ENCODE measurements around the gene DMBX1. TPM values are rescaled to one million over a fixed set of nuclear protein-coding genes. Genes with fewer than 3 reads are reported as not detected.
A peak's percentile ranks its signal among the peaks of the same experiment; 100 is the strongest.

DMBX1 gene
- polyA plus RNA-seq, 2 donors = 0.01 TPM; not detected in 1

DNA sequence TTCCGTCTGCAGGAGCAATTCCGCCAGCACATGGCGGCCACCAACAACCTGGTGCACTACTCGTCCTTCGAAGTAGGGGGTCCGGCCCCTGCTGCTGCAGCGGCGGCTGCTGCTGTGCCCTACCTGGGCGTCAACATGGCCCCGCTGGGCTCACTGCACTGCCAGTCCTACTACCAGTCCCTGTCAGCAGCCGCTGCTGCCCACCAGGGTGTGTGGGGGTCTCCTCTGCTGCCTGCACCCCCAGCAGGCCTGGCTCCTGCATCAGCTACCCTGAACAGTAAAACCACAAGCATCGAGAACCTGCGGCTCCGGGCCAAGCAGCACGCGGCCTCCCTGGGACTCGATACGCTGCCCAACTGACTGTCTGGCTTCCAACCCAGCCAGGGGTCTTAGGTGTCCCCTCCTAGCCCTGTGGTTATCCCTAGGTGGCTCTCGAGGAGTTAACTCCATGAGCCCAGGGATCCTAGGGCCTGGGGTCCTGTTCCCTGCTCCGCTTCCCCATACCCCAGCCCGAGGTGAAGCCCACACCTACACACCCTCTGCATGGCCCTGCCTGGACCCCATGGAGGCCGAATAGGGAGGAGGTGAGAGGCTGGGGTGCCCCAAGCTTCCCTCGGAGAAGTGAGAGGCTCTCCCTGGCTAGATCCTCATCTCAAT is 22.6 kb downstream of the DMBX1 start:
- H3K27me3 ChIP-seq (ENCODE audit: control insufficient read depth in 1 of 2, insufficient read depth in 2 of 2, low read length in 2 of 2) = no peaks in the 10 kb centered on the region

GRCh38 chr1:46512792-46513190 is 23.2 kb downstream of the DMBX1 start:
- Histone ChIP-seq H3K27me3 (ENCODE audit: control insufficient read depth in 1 of 2, insufficient read depth in 2 of 2, low read length in 2 of 2) (no peaks in the 10 kb centered on the region), H3K27ac (ENCODE audit: low read depth in 2 of 2, low read length in 1 of 2) (no peak overlapping the region), H3K9me3 (ENCODE audit: control insufficient read depth in 2 of 2, insufficient read depth in 1 of 2, low read depth in 1 of 2, low read length in 1 of 2) (no peaks in the 10 kb centered on the region), H3K4me3 (ENCODE audit: low read depth in 1 of 2, low read length in 2 of 2) (no peak overlapping the region), H3K36me3 (ENCODE audit: control insufficient read depth in 2 of 2, insufficient read depth in 2 of 2, low read length in 1 of 2) (no peaks in the 10 kb centered on the region), H3K4me1 (ENCODE audit: control insufficient read depth in 2 of 2, insufficient read depth in 2 of 2, low read length in 1 of 2) (peaks cover 0 to 3% of the 10 kb centered on the region in 2 donors)
- WGBS, 2 donors = 64 to 73% methylated on average over 6 of the region's 6 CpGs

More for the DNA sequence above, 22.6 kb downstream of the DMBX1 start:
- no peaks in the 10 kb centered on the region for H3K9me3 ChIP-seq (ENCODE audit: control insufficient read depth in 2 of 2, insufficient read depth in 1 of 2, low read depth in 1 of 2, low read length in 1 of 2)
- 87% methylated on average over 23 of the region's 23 CpGs for WGBS, 2 donors
- no peaks in the 10 kb centered on the region for H3K36me3 ChIP-seq (ENCODE audit: control insufficient read depth in 2 of 2, insufficient read depth in 2 of 2, low read length in 1 of 2)
- H3K27ac ChIP-seq (ENCODE audit: low read depth in 2 of 2, low read length in 1 of 2) = no peak overlapping the region
- H3K4me1 ChIP-seq (ENCODE audit: control insufficient read depth in 2 of 2, insufficient read depth in 2 of 2, low read length in 1 of 2) = peaks cover 0 to 2% of the 10 kb centered on the region in 2 donors
- H3K4me3 ChIP-seq (ENCODE audit: low read depth in 1 of 2, low read length in 2 of 2) = no peak overlapping the region

- Histone ChIP-seq H3K36me3 (ENCODE audit: control insufficient read depth in 2 of 2, insufficient read depth in 2 of 2, low read length in 1 of 2) (no peaks in the 10 kb centered on the region), H3K9me3 (ENCODE audit: control insufficient read depth in 2 of 2, insufficient read depth in 1 of 2, low read depth in 1 of 2, low read length in 1 of 2) (no peaks in the 10 kb centered on the region), H3K27ac (ENCODE audit: low read depth in 2 of 2, low read length in 1 of 2) (no peak overlapping the region), H3K4me1 (ENCODE audit: control insufficient read depth in 2 of 2, insufficient read depth in 2 of 2, low read length in 1 of 2) (peaks cover 0 to 3% of the 10 kb centered on the region in 2 donors), H3K4me3 (ENCODE audit: low read depth in 1 of 2, low read length in 2 of 2) (no peak overlapping the region), H3K27me3 (ENCODE audit: control insufficient read depth in 1 of 2, insufficient read depth in 2 of 2, low read length in 2 of 2) (no peaks in the 10 kb centered on the region)
- WGBS, 2 donors = 69 to 73% methylated on average over 5 of the region's 5 CpGs
Observed at GRCh38 chr1:46513536-46513935, 23.9 kb downstream of the DMBX1 start.

DNA sequence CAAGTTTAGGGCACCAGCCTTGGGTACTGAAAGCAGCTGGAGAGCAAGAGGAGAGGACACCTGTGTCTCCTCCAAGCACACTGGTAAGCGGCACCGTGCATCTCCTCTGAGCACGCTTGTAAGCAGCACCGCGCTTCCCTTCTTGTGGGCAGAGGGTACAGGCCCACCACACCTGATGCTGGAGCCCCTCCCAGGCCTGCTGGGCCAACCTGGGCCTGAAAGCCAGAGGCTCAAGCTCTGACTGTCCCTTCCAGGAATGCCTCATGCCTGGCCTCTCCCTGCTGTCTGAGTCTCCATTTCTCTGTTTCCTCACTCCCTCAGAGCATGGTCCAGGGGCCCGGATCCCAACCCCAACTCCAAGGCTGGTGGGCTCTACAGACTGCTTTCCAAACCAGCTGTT is 25.9 kb downstream of the DMBX1 start:
- Histone ChIP-seq H3K9me3 (ENCODE audit: control insufficient read depth in 2 of 2, insufficient read depth in 1 of 2, low read depth in 1 of 2, low read length in 1 of 2) (no peaks in the 10 kb centered on the region), H3K27ac (ENCODE audit: low read depth in 2 of 2, low read length in 1 of 2) (no peak overlapping the region), H3K27me3 (ENCODE audit: control insufficient read depth in 1 of 2, insufficient read depth in 2 of 2, low read length in 2 of 2) (no peaks in the 10 kb centered on the region), H3K4me1 (ENCODE audit: control insufficient read depth in 2 of 2, insufficient read depth in 2 of 2, low read length in 1 of 2) (peaks cover 0 to 3% of the 10 kb centered on the region in 2 donors), H3K4me3 (ENCODE audit: low read depth in 1 of 2, low read length in 2 of 2) (no peak overlapping the region), H3K36me3 (ENCODE audit: control insufficient read depth in 2 of 2, insufficient read depth in 2 of 2, low read length in 1 of 2) (no peaks in the 10 kb centered on the region)
- 93 to 94% methylated on average over 6 of the region's 6 CpGs for WGBS, 2 donors

- peak overlapping the region in 1 of 2 donors; percentile 71 for H3K27ac ChIP-seq (ENCODE audit: low read depth in 2 of 2, low read length in 1 of 2)
- no peak overlapping the region for H3K4me3 ChIP-seq (ENCODE audit: low read depth in 1 of 2, low read length in 2 of 2)
Observed at GRCh38 chr1:46516200-46516950, 26.7 kb downstream of the DMBX1 start.

DNA sequence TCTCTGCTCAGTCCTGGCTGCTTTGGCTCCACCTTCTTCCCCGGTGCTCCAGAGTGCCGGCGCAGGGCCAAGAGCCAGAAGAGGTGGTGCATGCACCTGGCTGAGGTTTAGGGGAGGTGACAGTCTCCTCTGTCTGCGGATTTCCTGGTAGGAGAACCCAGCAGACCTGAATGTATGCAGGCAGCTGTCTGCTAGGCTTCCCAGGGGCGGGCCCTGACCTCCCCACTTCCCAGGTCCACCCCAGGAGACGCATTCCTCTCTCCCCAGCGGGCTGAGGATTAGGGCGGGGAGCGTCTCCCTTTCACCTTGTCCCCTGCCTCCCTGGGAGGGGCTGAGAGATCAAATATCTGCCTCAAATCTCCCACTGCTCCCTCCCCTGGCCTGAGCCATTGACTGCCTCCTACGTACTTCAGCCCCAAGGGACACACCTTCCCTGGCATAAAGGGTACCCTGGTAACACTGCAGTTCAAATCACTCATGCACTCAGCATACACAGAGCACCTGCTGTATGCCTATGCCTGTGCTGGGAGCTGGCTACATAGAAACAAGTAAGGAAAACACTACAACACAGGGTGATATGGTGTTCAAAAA is 27.5 kb downstream of the DMBX1 start:
- Histone ChIP-seq H3K4me3 (ENCODE audit: low read depth in 1 of 2, low read length in 2 of 2) (no peak overlapping the region), H3K27me3 (ENCODE audit: control insufficient read depth in 1 of 2, insufficient read depth in 2 of 2, low read length in 2 of 2) (no peaks in the 10 kb centered on the region), H3K9me3 (ENCODE audit: control insufficient read depth in 2 of 2, insufficient read depth in 1 of 2, low read depth in 1 of 2, low read length in 1 of 2) (no peaks in the 10 kb centered on the region), H3K27ac (ENCODE audit: low read depth in 2 of 2, low read length in 1 of 2) (peak overlapping the region; percentile 59 to 71), H3K4me1 (ENCODE audit: control insufficient read depth in 2 of 2, insufficient read depth in 2 of 2, low read length in 1 of 2) (peaks cover 0 to 5% of the 10 kb centered on the region in 2 donors), H3K36me3 (ENCODE audit: control insufficient read depth in 2 of 2, insufficient read depth in 2 of 2, low read length in 1 of 2) (no peaks in the 10 kb centered on the region)
- 10 to 13% methylated on average over 9 to 10 of the region's 10 CpGs for WGBS, 2 donors

More at GRCh38 chr1:46516200-46516950, 26.7 kb downstream of the DMBX1 start:
- WGBS, 2 donors = 43 to 46% methylated on average over 12 of the region's 12 CpGs
- Histone ChIP-seq H3K4me1 (ENCODE audit: control insufficient read depth in 2 of 2, insufficient read depth in 2 of 2, low read length in 1 of 2) (peaks cover 0 to 3% of the 10 kb centered on the region in 2 donors), H3K36me3 (ENCODE audit: control insufficient read depth in 2 of 2, insufficient read depth in 2 of 2, low read length in 1 of 2) (no peaks in the 10 kb centered on the region), H3K27me3 (ENCODE audit: control insufficient read depth in 1 of 2, insufficient read depth in 2 of 2, low read length in 2 of 2) (no peaks in the 10 kb centered on the region), H3K9me3 (ENCODE audit: control insufficient read depth in 2 of 2, insufficient read depth in 1 of 2, low read depth in 1 of 2, low read length in 1 of 2) (no peaks in the 10 kb centered on the region)

DNA sequence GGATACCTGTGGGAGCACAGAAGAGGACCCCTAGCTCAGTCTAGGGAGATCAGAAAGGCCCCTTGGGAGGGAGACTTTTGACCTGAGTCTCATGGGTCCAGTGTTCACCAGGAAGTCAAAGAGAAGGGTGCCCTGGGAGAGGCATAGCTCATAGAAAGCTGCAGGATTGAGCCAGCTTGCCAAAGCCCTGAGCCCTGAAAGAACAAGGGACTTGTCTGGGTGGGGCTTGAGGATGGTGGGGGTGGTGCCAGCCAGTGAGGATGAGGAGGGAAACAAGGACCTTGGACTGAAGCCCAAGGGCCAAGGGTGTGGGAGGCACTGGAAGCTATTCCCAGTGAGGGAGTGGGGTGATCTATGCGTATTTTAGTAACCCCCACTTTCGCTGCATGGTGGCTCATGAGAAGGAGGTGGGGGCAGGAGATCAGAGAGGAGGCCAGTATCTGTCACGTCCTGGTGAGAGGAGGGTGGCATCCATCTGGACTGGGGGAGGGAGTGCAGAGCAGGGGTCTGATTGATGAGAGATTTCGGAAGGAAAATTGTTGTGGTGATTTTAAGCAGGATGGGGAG is 28.4 kb downstream of the DMBX1 start:
- Histone ChIP-seq H3K4me3 (ENCODE audit: low read depth in 1 of 2, low read length in 2 of 2) (no peak overlapping the region), H3K27me3 (ENCODE audit: control insufficient read depth in 1 of 2, insufficient read depth in 2 of 2, low read length in 2 of 2) (no peaks in the 10 kb centered on the region), H3K27ac (ENCODE audit: low read depth in 2 of 2, low read length in 1 of 2) (peak overlapping the region in 1 of 2 donors; percentile 71), H3K9me3 (ENCODE audit: control insufficient read depth in 2 of 2, insufficient read depth in 1 of 2, low read depth in 1 of 2, low read length in 1 of 2) (no peaks in the 10 kb centered on the region), H3K4me1 (ENCODE audit: control insufficient read depth in 2 of 2, insufficient read depth in 2 of 2, low read length in 1 of 2) (peaks cover 4 to 10% of the 10 kb centered on the region in 2 donors), H3K36me3 (ENCODE audit: control insufficient read depth in 2 of 2, insufficient read depth in 2 of 2, low read length in 1 of 2) (no peaks in the 10 kb centered on the region)
- 60 to 63% methylated on average over 4 of the region's 4 CpGs for WGBS, 2 donors

DNA sequence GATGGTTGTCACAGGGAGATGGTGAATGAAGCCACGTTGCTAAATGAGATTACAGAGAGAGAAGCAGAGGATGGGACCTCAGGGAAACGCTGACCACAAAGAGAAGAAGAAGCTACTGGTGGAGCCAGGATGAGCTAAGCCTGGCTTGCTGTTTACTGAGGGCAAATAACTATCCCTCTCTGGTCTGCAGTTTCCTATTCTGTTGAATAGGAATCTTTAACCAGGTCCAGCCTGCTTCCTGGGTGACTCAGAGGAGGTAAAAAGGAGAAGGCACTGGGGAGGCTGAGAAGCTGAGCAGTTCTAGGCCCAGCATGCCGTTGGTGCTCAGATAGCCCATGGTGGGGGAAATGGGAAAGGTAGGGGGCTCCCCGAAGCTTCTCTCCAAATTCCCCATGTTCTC is 29.6 kb downstream of the DMBX1 start:
- Histone ChIP-seq H3K36me3 (ENCODE audit: control insufficient read depth in 2 of 2, insufficient read depth in 2 of 2, low read length in 1 of 2) (no peaks in the 10 kb centered on the region), H3K27me3 (ENCODE audit: control insufficient read depth in 1 of 2, insufficient read depth in 2 of 2, low read length in 2 of 2) (no peaks in the 10 kb centered on the region), H3K4me3 (ENCODE audit: low read depth in 1 of 2, low read length in 2 of 2) (no peak overlapping the region), H3K27ac (ENCODE audit: low read depth in 2 of 2, low read length in 1 of 2) (no peak overlapping the region), H3K4me1 (ENCODE audit: control insufficient read depth in 2 of 2, insufficient read depth in 2 of 2, low read length in 1 of 2) (peaks cover 7 to 16% of the 10 kb centered on the region in 2 donors), H3K9me3 (ENCODE audit: control insufficient read depth in 2 of 2, insufficient read depth in 1 of 2, low read depth in 1 of 2, low read length in 1 of 2) (no peaks in the 10 kb centered on the region)
- WGBS, 2 donors = 78 to 84% methylated on average over 4 of the region's 4 CpGs

GRCh38 chr1:46520063-46520911 is 30.7 kb downstream of the DMBX1 start:
- Histone ChIP-seq H3K27me3 (ENCODE audit: control insufficient read depth in 1 of 2, insufficient read depth in 2 of 2, low read length in 2 of 2) (no peaks in the 10 kb centered on the region), H3K4me3 (ENCODE audit: low read depth in 1 of 2, low read length in 2 of 2) (no peak overlapping the region), H3K9me3 (ENCODE audit: control insufficient read depth in 2 of 2, insufficient read depth in 1 of 2, low read depth in 1 of 2, low read length in 1 of 2) (no peaks in the 10 kb centered on the region), H3K27ac (ENCODE audit: low read depth in 2 of 2, low read length in 1 of 2) (peak overlapping the region in 1 of 2 donors; percentile 17), H3K4me1 (ENCODE audit: control insufficient read depth in 2 of 2, insufficient read depth in 2 of 2, low read length in 1 of 2) (peaks cover 7 to 16% of the 10 kb centered on the region in 2 donors), H3K36me3 (ENCODE audit: control insufficient read depth in 2 of 2, insufficient read depth in 2 of 2, low read length in 1 of 2) (no peaks in the 10 kb centered on the region)
- WGBS, 2 donors = 44 to 58% methylated on average over 15 of the region's 15 CpGs

Measured in esophagus (tissue), 2 donors.